Activated CD4-positive, alpha-beta T cell treated with anti-CD3 and anti-CD28 coated beads for 48 hours (primary cell): ENCODE data around the gene TRMT11.

Experiments used
- DNase-seq: peaks from one replicate; pipeline ENCODE4 v3.0.0-alpha.2; 2020

The TRMT11 gene

DNA sequence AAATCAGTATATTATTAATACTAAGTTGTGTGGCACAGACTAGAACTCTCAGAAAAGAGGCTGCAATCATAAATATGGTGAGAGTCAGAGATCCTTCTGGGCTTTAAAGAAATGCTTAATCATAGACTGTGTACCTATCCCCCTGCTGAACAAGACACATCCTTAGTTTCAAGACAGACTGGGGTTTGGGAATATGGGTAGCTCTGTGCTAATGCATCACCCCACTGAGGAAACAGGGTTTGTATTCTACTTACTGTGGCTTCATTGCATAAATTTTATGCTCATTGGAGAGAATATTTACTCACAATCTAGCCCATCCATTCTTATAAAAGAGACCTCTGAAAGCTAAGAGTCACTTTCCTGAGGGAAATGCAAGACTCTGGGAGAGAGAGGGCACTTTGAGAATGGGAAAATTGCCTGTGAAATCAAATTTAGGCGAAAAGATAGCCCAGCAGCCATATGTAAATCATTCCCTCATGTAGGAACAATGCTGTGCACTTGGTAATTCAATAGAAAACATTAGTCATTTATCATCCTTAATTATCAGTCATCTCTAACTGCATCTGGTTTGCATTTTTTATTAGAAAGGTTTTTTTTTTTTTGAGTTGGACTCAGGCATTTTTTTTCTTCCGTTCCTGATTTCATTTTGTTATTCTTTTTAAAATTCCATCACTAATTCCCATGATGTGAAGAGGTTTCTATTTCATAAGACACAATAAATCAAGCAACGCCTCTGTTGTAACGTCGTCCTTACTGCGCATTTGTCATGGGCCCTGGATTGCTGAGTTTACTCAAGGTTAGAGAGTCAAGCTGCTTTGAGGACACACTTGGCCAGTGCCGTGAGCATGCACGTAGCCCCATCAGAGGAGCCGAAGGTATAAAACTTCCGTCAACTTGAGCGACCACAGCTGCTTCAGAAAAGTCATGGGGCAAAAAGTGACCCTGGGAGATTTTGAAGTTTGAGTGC lies 91.8 kb downstream of the TRMT11 start:
- no peak for DNase-seq

DNA sequence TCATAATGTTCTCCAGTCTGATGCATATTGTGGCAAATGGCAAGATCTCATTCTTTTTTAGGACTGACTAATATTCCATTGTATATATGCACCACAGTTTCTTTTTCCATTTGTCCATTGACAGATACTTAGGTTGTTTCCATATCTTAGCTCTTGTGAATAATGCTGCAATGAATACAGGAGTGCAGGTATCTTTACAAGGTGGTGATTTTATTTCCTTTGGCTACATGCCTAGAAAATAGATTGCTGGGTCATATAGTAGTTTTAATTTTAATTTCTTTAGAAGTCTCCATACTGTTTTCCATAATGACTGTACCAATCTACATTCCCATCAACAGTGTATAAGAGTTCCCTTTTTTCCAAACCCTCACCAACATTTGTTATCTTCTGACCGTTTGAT lies 97.5 kb downstream of the TRMT11 start:
- DNase-seq: no peak

GRCh38 chr6:126086560-126086959 lies 100.2 kb downstream of the TRMT11 start:
- DNase-seq: no peak
